Epithelial cell of prostate (primary cell): ENCODE data around the gene RBBP8NL.
A peak's percentile ranks its signal among the peaks of the same experiment; 100 is the strongest.

Experiments used
- DNase-seq: peaks from one replicate; pipeline ENCODE4 v3.0.0-alpha.2; 2011; ENCODE audit warnings: low read depth, low spot score
- H3K27ac ChIP-seq: fragments of 450-650 bp; 2 replicates; pipeline ENCODE4 v1.5.1; 2017; ENCODE audit warnings: mild to moderate bottlenecking

RBBP8NL gene

DNA sequence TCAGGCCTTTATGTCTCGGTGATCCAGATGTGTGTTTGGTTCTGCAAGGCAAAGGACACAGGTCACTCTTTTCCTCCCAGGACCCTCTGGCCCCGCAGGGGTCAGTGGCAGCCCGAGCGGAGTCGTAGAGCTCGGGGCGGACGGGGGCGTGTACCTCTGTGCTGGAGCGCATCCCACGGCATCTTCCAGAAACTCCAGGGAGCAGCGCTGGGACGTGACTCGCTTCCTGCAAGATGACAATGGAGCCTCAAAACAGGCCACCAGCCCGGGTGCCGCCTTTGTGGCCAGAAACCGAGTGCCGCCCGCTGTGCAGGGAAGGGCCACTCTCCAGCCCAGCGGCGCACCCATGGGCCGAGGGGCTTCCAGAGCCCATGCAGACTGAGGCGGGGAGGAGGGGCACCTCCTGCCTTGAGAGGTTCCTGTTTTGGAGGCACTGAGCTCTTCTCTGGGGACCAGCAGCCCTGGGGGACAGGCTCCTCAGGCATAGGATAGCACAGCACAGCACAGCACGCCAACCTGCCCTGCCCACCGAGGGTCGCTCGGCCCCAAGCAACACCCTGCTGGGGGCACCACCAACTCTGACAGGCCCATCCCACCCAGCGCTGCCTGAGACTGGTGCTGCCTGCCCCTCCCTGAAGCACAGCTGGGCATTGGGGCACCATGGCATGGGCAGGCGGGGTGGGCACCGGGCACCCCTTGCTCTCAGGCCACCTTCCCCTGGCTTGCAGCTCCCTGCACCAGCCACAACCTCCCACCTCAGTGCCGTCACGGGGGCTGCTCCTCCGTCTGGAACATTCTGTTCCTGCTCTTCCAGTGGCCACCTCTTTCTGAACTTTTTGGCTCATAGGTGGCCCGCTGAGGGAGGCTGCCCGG lies 30.7 kb downstream of the RBBP8NL start:
- DNase-seq: no peak
- H3K27ac ChIP-seq: no peak overlapping the region

GRCh38 chr20:62395311-62396242 lies 31.8 kb downstream of the RBBP8NL start:
- no peak overlapping the region for H3K27ac ChIP-seq
- DNase-seq: no peak

- DNase-seq: no peak
- no peak overlapping the region for H3K27ac ChIP-seq
These were observed 32.8 kb downstream of the RBBP8NL start for GRCh38 chr20:62394248-62395245.

- no peak for DNase-seq
- no peak overlapping the region for H3K27ac ChIP-seq
These were observed 33.5 kb downstream of the RBBP8NL start for GRCh38 chr20:62393830-62394229.

- no peak overlapping the region for H3K27ac ChIP-seq
- no peak for DNase-seq
These were observed 34.0 kb downstream of the RBBP8NL start for GRCh38 chr20:62393335-62393665.

- no peak overlapping the region for H3K27ac ChIP-seq
- no peak for DNase-seq
These were observed 34.6 kb downstream of the RBBP8NL start for GRCh38 chr20:62392621-62393334.

GRCh38 chr20:62392077-62392418 lies 35.3 kb downstream of the RBBP8NL start:
- DNase-seq: no peak
- no peak overlapping the region for H3K27ac ChIP-seq

GRCh38 chr20:62391165-62392076 lies 35.9 kb downstream of the RBBP8NL start:
- DNase-seq: no peak
- no peak overlapping the region for H3K27ac ChIP-seq

DNA sequence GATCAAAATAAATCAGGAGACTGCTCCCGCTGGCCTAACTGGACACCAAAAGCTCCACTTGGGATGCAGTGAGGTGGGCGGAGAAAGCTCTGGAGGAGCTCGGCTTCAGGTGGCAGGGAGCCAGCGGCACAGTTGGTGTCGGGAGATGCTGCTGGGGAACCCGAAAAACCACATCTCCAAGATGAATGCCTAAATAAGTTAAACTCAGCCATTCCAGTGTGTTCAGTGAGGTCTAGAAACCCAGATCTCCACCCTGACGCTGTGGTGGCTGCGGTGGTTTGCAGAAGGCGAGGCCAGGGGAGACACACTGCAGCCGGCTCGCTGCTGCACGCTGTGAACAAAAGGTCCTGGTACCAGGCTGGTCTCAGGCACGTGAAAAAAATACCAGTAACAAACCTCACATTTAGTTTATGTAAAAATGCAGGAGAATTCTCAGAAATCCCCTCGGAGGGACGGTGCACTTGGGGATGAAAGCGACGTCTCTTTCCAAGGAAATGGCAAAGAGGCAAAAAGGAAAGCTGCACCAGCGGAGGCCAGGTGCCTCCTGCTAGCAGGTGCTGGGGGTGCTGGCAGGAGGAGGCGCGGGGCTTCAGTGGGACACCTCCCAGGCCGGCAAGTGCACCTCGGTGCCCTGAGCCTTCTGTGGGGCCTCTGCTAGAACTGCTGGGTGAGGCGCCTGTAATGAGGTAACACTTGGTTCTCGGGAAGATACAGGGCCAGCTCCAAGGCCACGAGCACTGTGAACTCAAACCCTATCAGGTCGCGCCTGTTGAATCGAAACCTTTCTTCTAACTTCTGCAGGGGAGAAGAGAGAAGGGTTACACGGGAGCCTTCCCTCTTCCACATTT lies 36.8 kb downstream of the RBBP8NL start:
- no peak for DNase-seq
- H3K27ac ChIP-seq: no peak overlapping the region

GRCh38 chr20:62389601-62390087 lies 37.7 kb downstream of the RBBP8NL start:
- no peak overlapping the region for H3K27ac ChIP-seq
- no peak for DNase-seq

DNA sequence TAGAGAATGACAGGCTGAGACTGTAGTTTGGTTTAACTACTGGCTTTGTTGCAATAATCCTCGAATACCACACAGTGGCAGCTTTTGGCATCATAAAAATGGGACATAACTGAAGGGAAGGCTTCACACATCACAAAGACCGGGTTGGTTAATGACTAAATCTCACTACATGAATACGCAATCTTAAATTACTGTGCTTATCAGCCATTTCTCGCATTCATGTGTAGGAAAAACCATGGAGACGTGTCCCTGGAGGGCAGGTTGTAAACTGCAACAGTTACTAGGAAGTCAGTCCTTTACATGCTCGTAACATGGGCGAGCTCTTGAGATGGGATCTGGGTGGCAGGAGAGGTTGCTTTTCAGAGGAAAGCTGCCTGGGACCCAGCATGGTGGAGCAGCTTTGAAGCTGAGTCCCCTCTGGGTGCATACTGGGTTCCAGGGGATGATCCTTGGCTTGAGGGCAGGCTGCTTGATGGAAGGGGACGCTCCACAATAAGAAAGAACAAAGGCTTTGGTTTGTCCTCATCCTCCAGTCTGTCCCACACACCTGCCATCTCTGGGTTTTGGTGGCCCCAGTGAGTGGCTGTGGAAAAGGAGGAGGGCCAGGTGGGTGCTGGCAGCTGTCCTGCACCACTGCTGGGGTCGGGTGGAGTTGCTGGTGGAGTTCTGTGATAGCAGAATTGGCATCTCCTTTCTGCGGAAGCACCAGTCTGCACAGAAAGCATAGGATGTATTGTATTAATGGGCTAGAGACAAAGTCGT lies 38.3 kb downstream of the RBBP8NL start:
- no peak overlapping the region for H3K27ac ChIP-seq
- DNase-seq: no peak

GRCh38 chr20:62387933-62388635 lies 39.3 kb downstream of the RBBP8NL start:
- H3K27ac ChIP-seq: peak overlapping the region; percentile 79
- DNase-seq: no peak

DNA sequence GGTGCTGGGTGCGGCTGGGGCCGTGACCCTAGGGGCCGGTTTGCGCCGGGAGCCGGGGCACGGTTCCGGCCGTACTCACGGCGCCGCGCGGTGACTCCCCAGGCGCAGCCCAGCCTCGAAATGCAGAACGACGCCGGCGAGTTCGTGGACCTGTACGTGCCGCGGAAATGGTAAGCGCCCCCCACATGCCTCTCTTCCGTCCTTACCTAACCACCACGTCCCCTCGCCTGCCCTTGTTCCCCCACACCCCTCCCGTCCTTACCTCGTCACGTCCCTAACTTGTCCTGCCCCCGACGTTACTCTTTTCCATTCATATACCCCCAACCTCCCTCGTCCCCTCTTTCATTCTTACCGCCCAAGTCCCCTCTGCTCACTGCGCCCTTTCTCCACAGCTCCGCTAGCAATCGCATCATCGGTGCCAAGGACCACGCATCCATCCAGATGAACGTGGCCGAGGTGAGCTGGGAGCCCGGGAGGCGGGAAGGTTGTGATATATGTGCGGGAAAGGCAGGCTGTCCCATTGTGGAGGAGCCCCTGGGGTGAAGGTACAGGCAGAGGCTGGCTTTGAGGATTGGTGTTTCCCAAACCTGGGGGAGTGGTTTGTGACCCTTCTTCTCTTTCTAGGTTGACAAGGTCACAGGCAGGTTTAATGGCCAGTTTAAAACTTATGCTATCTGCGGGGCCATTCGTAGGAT lies 40.0 kb downstream of the RBBP8NL start:
- peak overlapping the region; percentile 79 for H3K27ac ChIP-seq
- DNase-seq: no peak

DNA sequence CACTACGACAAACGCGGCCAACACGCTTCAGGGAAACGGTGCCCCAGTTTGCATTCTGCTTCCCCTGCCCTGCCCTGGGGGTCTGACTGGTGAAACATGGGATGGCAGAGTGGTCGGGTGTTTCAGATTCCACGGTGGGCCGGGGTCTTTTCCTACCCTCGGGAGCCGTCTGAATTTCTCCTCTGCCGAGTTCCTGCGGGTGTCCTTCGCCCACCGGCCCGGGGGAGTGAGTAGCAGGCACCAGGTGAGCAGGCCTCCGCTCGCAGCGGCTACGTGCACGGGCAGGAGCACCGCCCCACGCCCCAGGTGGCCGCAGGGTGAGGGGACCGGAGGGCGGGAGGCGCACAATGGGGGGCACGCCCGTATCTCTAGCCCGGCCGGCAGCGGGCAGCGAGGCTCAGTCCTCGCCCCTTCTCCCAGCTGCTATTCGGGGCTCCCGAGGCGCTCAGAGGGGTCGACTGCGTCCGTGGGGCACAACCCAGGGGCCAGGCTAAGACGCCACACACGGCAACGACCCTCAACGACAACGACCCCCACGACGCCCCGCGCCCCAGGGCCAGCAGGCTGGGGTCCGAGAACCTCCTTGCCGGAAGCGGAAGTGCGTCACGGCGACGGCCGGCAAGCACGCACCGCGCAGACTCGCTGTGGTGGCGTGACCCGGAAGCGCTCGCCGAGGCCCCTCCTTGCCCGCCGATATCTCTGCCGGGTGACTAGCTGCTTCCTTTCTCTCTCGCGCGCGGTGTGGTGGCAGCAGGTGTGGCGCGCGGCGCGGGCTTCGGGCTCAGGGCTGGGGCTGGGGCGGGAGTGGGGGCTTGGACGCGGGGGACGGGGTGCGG lies 40.7 kb downstream of the RBBP8NL start, which contains the start of gene RPS21:
Gene RPS21 (plus strand): TSS at position 721 of the 836 bp plus-strand sequence. CDS start 236 bp downstream, outside the sequence.
- peak within 1 kb of the TSS; percentile 79 for H3K27ac ChIP-seq
- DNase-seq: peak; percentile 60
